Frontal cortex (tissue), 4 donors: Measurements from ENCODE around the gene DNAH17. TPM values are rescaled to one million over a fixed set of nuclear protein-coding genes. Genes with fewer than 3 reads are reported as not detected.
A peak's percentile ranks its signal among the peaks of the same experiment; 100 is the strongest.

Experiments used
- DNase-seq, 2 donors: peaks; one replicate each; pipeline ENCODE4 v3.0.0; 2012; ENCODE audit warnings: low spot score in 2 of 2
- FAIRE-seq: peaks from 2 replicates; lab custom pipeline; 2012; peaks lifted over from hg19 to GRCh38; lab: Jason Lieb, UNC
- total RNA-seq: library from RNA; depleted of rRNA; stranded (reverse); fragments of >200 nt; gene quantifications from one replicate; pipeline ENCODE4 v1.2.3, GENCODE V29; 2014
- donor health status: control.
- donor health status: control.
- donor health status: control.

DNAH17 gene
- total RNA-seq, 1 donor from 2014 or later, result under 0.01 TPM

DNA sequence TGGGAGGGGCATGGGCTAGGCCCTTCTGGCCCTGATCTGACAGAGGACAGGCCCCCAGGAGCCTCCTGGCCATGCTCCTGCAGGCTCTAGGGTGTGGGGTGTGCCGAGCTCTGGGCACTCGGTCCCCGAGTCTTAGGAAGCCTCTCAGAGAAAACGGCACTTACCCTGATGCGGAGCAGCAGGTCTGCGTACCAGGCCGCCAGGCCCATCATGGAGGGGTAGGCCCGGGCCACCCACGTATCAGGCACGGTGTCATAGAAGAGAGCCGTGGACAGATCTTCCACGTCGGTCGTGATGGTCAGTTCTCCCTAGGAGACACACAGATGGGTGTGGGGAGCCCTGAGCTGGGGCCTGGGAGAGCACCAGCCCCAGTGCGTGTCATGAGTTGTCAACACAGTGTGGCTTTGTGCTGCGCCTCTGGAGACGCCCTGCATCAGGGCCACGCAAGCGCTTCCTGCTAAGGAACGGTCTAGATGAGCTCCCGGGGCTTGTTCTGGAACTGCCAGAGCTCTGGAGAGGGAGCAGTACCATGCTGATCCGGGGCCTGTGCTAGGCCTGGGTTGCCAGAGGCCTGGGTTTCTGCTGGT, 150.8 kb downstream of the DNAH17 start:
- no peak for DNase-seq
- FAIRE-seq, result no peak

DNA sequence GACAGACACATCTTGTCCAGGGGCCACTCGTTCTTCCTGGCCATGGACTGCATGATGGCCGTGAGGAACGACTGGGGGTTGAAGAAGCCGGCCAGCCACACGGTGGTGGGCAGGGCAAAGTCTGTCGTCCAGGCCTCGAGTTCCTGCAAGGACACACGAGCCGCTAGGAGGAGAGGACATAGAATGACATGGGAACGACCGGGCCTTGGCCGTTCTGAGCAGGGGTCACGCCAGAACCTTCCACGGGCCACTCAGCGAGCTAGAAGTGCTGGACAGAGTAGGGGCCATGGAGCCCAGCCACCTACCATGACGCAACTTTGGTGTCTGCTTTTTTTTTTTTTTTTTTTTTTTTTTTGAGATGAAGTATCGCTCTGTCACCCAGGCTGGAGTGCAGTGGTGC, 151.8 kb downstream of the DNAH17 start:
- FAIRE-seq, result no peak
- no peak for DNase-seq

DNA sequence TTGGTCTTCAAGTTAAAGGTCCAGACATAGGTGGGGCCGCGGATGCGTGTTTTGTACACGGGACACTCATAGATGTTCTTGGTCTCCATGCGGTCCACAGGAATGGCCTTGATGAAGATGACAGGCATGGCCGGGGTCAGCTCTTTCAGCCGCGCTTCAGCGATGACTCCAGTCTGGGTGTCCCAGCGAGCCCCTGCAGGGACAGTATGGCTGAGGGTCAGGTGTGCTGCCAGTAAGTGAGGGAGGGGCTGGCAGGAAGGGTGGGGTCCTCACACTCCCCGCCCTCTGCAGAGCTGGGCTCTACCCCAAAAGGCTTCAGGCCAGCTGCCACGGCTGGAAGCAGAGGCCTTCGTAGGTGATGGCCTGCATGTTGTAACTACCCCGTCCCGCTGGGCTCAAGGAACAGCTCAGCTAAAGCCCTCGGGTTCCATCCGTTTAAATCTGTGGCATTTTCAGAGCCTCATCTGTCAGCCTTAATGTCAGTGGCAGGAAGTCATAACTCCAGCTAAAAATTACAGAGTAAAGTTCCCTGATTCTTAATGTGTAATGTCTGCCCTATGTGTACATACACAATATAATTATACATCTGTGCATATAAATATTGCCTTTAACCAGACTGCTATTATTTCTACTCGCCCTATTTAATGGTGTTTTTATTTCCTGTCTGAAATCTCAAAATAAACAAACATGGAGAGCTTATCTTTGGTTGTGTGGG, 153.1 kb downstream of the DNAH17 start:
- FAIRE-seq (no peak), DNase-seq (no peak)

DNA sequence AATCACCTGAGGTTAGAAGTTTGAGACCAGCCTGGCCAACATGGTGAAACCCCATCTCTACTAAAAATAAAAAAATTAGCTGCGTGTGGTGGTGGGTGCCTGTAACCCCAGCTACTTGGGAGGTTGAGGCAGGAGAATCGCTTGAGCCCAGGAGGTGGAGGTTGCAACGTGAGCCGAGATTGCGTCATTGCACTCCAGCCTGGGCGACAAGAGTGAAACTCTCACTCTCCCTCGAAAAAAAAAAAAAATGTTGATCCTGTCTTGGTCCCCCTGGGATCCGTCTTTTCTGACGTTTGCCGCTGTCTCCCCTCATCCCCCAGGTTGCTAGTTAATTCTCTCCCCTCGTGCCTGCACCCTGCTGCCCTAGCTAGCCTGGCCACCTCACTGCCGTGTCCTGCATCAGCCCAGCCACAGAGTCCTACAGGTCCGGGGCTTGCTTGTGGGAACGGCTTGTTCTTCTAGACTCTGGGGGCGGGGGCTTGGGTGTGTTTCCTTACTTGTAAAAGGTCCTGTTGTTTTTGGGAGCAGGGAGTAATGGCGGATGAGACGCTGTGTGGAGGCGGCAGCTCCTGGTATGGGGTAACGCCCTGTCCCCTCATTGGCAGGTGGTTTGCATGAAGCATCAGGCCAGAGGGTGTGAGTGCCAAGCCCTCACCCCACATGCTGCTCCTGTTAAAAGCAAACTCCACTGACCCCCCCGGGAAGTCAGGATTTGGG, 154.2 kb downstream of the DNAH17 start:
- FAIRE-seq (no peak), DNase-seq (no peak)

DNA sequence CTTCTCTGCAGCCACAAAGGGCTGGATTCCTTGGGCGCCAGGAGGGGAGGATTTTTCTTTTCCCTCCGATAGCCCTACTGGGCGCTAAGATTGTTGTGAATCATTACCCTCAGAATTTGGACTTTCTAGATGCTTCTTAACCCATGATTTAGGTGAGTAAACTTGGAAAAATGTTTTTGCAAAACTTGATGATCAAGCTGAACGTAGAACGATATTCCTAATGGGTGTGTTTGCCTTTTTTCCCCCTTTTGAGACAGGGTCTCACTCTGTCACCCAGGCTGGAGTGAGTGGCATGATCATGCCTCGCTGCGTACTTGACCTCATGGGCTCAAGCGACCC, 155.0 kb downstream of the DNAH17 start:
- FAIRE-seq, result no peak

DNA sequence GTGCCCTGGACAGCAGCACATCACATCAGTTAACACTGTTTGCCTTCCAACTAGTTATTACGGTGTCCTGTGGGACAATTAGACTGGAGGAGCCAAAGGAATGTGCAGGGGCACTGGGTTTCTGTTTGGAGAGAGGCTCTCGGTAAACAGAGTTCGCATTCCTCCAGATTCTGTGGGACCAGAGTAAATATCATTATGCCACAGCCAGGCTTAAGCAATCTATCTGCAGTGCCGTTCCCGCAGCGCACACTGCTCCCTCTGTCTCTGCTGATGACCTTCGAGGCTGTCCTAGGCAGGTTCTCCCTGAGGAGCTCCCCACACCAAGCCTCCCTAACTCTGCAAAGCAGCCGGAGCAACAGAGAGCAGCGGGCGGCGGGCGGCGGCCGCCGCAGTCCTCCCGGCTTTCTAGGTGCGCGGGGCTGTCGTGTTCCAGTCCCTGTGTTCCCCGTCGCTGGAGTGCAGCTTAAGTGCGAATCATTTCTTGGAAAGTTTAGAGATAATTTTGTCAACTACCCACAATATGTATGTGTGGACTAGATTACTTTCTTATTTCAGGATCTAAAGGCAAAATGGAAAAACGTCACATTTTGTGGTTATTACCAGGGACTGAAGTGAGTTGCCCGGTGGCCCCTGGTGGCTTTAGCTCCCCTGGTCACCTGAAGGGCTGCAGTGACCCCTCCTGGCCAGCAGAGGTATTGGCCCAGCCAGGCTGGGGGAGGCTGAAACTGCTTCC, 155.5 kb downstream of the DNAH17 start:
- FAIRE-seq (no peak), DNase-seq (peak; percentile 76 to 85)

More for the DNA sequence above, 155.0 kb downstream of the DNAH17 start:
- DNase-seq, result no peak

DNA sequence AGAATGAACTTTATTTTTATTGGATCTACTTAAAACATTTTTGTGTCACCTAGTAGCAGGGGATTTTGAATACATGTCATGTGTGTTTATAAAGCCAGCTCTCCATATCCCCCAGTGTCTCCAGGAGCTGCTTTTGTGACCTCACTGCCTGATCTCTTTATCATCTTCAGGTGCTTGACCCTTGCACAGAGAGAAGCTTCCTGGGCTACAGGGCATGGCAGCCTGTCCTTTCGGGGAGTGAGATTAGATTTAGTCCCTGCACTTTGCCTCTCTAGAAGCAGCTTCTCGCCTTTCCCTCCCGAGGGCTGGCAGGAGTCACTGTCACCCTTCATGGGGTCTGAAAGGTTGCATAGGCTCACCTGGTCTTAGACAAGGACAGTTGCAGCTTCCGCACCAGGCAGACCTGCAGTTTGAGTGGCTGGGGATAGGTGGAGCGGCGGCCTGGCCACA, 156.1 kb downstream of the DNAH17 start:
- FAIRE-seq (no peak), DNase-seq (no peak)

DNA sequence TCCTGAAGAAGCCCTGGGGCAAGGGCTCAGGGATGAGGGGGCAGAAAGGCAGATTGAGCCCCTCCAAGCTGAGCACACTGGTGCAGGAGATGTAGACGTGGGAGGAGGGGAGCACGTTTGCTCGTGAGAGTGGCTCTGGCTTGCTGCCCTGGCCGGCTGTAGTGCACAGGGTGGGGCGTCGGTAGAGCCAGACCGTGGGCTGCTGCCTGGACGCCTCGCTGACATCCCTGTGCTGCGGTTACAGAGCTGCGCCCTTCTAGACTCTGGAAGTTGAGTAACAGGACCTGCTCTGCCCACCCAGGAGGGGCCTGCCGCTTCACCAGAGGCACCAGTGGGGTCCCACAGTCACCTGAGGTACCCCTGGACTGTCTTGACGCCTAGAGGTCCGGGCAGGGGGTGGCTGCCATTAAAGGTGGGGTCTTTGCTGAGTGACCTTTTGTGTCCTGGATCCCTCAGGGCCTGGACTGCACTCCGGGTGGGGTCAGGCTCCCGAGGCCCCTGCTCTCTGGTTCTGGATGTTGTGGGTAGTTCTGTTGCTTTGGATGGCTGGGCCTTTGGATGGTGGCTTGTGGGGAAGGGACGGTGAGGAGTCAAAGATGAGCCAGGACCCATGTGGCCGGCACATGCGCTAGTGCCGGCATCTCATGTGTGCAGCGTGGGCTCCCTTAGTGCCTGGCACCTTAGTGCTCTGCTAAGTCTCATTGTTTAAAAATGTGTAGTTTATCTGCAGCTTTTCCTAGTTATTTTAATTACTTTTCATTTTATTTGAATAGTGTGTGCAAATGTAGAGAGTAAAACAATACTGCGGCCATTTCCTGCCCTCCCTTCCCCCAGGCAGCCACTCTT, 157.0 kb downstream of the DNAH17 start:
- DNase-seq, result no peak
- FAIRE-seq, result no peak

DNA sequence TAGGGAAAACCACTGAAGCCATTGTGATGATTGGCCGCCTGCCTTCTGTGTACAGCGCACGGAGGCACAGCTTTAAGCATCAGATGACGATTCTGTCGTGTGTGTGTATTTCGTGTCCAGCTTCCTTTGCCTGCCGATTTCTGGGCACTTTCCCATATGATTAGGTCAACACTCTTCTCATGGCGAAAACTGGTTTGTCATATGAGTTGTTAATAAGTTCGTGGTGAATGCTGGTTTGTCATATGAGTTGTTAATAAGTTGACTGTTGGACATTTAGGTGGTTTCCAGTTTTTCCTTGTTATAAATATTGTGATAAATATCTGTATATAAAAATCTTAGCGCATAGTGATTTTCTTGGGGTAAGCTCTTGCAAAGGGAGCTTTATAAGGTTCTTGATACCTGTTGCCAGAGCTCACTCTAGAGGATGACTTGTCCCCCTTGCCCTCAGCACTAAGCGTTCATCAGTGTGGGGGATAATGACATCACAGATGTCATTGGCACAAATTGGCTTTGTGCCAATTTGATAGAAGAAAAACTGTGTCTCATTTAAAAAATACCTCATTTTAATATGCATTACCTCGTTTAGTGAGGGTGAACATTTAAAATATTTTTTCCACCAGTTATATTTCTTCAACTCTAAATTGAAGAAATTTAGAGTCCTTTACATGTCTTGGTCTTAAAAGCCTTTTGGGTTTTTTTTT, 158.7 kb downstream of the DNAH17 start:
- no peak for FAIRE-seq
- DNase-seq, result no peak

DNA sequence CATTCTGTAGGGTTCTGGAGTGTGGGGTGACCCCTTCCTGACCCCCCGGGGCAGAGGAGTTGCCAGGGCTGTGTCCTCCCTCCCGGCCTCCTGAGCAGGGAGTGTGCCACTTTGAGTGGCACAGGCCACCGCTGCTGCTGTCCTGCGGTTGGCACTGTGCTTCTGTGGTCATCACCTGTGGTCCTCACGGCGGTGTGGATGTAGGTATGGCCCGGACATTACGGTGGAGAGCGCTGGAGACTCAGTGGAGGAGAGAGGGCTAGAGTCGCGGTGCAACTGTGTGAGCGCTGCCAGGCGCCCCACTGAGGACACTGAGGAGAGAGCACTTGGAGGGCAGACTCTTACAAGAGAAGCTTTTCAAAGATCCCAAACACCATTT, 159.7 kb downstream of the DNAH17 start:
- FAIRE-seq (no peak), DNase-seq (no peak)

DNA sequence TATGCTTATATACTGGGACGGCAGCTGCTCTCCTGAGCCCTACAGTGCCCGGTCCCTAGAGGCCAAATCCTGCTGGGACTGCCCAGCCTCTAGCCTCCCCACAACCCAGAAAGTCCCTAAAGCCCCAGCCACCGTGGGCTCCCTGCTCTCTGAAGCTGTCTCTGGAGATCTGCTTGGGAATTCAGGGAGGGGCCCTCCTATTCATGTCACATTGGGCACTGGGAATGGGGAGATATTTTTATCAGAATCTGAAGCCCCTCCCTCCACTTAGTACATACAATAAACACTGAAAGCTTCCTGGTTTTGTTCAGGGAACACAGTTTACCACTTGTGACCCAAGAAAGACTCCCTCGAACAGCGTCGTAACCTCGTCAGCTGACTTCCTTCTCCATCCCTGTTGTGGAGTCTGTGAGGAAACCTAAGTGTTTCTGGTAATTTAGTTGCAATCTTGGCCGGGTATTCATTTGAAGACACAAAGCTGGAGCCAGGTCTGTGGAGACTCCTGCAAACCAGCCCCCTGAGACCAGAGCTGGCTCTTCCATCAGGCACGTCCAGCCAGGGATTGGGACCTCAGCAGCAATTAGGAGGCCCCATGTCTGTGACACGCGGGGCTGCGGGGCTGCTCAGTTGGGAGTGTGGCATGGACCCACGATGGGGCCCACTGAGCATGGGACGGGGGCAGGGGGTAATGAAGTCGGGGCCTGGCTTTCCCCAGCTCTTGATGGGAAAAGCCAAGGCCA, 160.2 kb downstream of the DNAH17 start:
- DNase-seq, result no peak
- FAIRE-seq, result no peak

DNA sequence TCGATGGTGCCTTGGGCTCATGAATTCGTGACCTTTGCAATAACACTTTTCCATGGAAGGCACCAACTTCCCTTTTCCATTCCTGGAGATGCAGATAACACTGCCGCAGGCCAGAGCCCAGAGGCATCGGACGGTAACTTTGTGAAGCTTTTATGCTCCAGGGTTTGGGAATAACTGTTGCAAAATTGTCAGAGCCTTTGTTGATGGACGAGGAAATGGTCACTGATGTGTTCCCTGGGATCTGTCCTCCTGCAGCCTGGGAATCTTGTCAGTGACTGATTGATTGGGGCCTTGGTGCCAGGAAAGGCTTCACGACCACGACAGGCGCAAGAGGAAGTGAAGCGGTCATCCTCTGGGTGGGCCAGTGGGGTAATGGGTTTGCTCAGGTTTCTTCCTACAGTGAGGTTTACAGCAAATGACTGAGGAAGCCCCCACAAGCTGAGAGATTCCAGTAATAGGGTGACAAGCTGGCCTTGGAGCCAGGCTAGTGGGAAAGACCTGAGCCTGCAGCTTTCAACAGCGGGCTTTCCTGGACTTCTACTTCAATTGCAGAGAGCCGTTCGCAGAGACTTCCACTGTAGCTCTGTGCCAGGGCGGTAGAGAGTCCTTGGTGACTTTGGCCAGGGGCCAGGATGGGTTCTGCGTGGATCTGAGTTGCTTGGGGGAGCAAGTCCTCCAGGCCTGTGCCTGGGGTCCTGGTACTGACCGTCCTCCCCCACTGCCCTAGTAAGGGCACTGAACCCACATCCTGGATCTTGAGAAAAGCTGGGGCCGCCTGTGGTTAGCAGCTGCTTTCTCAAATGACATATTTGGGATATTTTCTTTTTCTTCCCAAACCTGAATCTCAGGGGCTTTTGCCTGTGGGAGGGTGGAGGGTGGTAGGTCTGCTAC, 161.1 kb downstream of the DNAH17 start:
- FAIRE-seq (no peak), DNase-seq (no peak)

DNA sequence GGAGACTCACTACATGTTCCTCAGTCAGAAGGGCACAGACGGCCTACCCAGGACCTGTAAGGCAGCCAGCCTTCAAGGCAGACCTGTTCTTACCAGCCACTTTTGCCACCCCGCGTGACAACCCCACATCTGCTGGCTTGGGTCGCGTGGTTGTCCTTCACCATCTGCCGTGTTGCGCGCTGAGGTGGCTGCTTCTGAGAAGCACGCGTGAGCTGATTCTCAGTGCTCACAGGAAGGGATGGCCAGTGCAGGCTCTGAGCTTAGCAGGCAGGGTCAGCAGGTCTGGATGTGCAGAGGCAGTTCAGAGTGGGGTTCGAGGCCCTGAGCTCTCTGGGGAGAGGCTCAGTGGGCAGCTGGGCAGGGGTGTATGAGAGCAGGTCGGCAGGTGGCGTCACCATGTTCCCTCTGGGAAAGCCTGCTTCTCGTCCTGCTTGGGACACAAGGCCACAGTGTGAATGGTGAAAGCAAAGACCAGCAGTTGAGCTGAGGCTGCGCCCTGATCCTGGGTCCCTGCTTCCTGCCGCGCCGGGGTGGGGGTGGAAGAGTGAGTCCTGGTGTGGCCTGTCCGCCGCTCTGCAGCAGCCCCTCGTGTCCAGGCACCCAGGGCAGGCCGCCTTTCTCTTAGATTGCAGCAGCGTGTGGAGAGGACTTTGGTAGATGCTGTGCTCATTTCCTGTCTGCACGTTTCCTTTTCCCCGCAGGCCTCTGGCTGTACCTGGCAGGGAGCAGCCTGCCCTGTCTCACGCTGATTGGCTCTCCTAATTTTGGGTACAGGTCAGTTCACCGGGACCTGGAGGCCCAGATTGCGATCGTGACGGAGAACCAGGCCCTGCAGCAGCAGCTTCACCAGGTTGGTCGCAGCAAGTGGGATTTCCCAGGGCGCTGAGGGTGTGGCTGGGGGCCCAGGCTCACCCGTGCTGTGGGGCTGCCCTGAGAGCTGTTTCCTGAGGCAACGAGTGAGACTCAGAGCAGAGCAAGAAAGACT, 162.7 kb downstream of the DNAH17 start:
- FAIRE-seq, result no peak
- DNase-seq, result no peak

DNA sequence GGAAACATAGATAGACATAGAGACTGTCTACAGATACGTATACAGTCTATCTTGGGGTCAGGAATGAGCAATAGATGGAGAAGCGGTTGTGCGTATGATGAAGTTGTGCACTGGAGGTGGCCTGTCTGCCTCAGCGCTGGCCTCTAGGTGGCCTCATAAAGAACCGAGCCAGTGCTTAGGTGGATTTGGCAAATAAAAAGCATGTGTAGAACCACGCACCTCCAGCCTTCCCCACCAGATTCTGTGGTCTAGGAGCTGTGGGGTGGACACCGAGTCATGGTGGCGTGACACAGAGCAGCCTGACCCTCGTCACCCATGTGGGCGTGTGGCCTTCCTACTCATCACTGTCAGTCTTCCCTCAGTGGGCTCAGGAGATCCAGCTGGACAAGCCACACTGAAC, 164.8 kb downstream of the DNAH17 start:
- FAIRE-seq (no peak), DNase-seq (no peak)

DNA sequence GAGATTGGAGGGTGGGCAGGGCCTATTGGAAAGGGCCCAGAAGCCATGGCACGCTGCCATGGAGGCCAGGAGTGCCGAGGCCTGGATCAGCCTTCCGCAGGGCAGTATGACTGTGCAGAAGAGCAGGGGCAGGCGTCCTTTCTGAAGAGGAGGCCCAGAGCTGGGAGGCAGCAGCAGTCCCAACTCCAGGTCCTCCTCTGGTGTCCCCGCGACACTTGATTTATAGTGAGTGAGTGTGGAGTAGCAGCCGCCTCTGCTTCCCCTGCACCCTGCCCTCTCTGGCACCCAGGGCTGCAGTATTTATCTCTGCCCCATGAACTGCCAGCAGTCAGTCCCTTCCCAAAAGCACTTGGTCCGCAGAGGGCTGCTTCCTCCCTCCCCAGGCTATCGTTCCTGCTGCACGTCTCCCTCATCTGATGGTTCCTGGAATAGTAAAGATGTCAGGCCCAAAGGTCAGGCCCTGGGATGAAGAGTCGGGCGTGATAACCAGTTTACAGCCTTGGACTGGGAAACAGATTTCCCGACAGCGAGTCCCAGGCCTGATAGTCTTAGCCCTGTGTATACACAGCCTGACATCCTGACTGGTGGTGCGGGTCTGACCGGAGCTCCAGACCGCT, 165.8 kb downstream of the DNAH17 start:
- DNase-seq, result no peak
- no peak for FAIRE-seq
